PC-9 (cell line): ENCODE data around the gene SGCD.

Experiments used
- CTCF ChIP-seq: fragments of 200-600 bp; sonication (generic); conservative IDR thresholded peaks from 2 replicates; pipeline ENCODE4 v1.6.1; 2017; ENCODE audit warnings: mixed run types, antibody characterized with exemption, mild to moderate bottlenecking, moderate library complexity
- EZH2 ChIP-seq: fragments of 200-600 bp; sonication (generic); IDR thresholded peaks from 2 replicates; pipeline ENCODE4 v1.8.0; 2017; ENCODE audit warnings: antibody characterized with exemption, low read depth

DNA sequence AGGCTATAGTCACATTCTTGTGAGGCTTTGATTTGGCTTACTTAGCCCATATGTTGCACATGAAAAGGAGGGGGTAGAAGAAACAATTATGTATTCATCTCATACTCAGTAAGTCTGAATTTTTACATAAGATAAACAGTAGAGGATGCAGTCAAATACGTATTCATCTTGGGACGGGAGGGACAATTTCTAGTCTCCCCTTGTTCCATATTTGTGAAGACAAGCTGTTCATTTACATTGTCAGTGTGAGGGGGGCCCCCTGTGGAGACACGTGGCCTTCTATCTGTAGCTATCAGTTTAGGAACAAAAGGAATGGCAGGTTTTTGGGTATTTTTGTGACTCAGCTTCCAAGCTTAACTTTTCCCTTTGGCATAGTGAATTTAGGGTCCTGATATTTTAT lies 474.0 kb downstream of the SGCD start:
- TF ChIP-seq CTCF: no peak
- no peak for TF ChIP-seq EZH2
